ENCODE measurements around the gene ERMARD.

Gene ERMARD

DNA sequence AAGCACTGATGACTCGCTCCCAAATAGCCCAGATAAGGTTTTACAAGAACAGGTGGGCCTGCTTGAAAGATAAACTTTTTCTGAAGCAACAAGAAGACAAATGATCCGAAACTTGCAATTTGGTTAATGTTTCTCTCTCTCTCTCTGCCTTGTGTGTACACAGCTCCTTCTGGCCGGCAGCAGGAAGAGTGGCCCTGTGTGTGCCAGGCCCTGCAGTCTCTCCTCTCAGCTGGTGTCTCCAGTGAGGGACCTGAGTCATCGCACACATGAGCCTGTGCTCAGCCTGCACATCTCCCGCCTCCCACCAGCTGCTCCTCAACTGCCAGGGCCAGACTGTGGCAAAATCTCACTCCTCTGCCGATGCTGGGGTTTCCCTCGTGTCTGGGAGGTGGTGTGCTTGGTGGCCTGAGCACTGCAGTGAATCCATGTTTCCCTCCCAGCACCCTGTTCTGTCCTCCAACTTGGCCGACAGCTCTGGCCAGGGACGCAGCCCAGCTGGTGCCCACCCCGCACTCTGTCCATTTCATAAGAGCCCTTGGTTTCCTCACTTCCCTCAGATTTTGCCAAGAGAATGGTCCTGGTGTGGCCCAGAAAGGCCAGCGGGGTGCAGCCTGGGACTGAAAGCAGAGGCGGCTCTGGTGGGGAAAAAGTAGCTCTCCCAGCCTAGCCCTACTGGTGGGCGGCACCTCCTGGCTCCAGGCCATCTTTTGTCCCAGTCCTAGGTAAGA lies 49.4 kb downstream of the ERMARD start:
- peak; percentile 39 for DNase-seq (ENCODE audit: low read depth)
- no peak overlapping the region for H3K4me3 ChIP-seq (ENCODE audit: low read depth, low read length)
- TF ChIP-seq, protein P1, sequence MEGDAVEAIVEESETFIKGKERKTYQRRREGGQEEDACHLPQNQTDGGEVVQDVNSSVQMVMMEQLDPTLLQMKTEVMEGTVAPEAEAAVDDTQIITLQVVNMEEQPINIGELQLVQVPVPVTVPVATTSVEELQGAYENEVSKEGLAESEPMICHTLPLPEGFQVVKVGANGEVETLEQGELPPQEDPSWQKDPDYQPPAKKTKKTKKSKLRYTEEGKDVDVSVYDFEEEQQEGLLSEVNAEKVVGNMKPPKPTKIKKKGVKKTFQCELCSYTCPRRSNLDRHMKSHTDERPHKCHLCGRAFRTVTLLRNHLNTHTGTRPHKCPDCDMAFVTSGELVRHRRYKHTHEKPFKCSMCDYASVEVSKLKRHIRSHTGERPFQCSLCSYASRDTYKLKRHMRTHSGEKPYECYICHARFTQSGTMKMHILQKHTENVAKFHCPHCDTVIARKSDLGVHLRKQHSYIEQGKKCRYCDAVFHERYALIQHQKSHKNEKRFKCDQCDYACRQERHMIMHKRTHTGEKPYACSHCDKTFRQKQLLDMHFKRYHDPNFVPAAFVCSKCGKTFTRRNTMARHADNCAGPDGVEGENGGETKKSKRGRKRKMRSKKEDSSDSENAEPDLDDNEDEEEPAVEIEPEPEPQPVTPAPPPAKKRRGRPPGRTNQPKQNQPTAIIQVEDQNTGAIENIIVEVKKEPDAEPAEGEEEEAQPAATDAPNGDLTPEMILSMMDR (IDR thresholded peaks at IDR 0.05; ENCODE audit: control insufficient read depth, extremely low read depth, insufficient read depth) = no peak

DNA sequence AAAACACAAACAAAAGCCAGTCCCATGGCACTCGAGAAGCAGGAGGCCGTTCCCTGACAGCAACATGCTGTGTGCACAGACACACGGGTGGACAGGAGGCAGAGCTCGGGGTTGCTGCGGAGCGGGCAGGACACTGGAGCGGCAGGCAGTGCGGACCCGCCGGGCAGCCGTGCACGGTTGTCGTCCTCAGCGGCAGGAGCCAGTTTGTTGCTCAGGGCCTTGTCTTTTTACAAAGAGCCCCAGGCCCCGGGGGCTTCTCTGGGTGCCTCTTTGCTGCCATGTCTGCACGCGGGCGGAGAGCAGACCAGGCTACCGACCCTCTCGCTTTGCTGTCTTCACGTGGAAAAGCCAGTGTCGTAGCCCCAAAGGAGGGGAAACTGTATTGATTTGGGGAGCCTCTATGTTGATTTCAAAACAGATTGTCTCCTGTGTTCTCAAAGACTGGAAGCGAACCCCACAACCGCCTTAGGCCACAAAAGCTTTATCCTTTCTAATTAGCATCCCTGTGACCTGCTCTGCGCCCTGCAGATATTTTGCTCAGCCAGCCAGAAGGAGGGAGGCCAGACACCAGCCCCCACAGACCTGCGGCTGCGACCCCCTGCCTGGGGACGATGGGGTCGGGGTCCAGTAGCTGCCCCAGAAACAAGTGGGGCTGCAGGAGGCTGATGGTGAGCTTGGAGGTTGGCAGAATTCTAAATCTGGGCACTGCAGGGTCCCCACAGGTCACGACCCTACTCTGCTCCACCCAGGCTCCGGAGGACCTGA lies 50.2 kb downstream of the ERMARD start:
- DNase-seq (ENCODE audit: low read depth) = no peak
- TF ChIP-seq, protein P1 (IDR thresholded peaks at IDR 0.05; ENCODE audit: control insufficient read depth, extremely low read depth, insufficient read depth) = no peak

DNA sequence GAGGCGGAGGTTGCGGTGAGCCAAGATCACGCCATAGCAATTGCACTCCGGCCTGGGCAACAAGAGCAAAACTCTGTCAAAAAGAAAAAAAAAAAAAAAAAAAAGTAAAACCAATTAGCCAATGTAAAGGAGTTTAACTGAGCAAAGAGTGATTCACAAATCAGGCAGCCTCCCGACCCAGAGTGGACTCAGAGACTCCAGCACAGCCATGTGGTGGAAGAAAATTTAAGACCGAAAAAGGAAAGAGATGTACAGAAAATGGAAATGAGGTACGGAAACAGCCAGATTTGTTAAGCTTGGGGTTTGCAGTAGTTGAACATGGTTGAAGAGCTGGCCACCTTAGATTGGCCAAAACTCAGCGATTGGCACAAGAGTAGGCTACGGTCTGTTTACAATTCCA lies 51.4 kb downstream of the ERMARD start:
- no peak overlapping the region for H3K4me3 ChIP-seq (ENCODE audit: low read depth, low read length)
- TF ChIP-seq, protein P1 (IDR thresholded peaks at IDR 0.05; ENCODE audit: control insufficient read depth, extremely low read depth, insufficient read depth) = no peak
- no peak for DNase-seq (ENCODE audit: low read depth)

More for the DNA sequence above, 50.2 kb downstream of the ERMARD start:
- no peak overlapping the region for H3K4me3 ChIP-seq (ENCODE audit: low read depth, low read length)

DNA sequence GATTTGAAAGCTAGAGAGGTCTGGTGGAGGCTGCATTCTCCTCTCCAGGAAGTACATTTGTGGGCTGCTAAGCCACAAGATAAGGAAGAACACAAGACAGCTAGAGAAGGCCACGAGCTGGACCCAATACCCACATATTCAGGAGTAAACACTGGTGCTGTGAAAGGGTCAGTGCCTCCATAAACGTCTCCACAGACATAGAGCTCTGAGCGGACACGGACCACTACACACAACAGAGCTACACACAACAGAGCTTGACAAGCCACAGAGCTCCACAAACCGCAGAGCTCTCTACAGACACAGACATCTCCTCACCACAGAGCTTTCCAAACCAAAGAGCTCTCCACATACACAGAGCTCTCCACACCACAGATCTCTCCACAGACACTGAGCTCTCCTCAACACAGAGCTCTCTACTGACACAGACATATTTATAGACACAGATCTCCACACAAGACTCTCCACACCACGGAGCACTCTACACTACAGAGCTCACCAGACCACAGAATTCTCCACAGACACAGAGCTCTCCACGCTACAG lies 51.9 kb downstream of the ERMARD start:
- no peak overlapping the region for H3K4me3 ChIP-seq (ENCODE audit: low read depth, low read length)
- no peak for DNase-seq (ENCODE audit: low read depth)
- TF ChIP-seq, protein P1 (IDR thresholded peaks at IDR 0.05; ENCODE audit: control insufficient read depth, extremely low read depth, insufficient read depth) = no peak

DNA sequence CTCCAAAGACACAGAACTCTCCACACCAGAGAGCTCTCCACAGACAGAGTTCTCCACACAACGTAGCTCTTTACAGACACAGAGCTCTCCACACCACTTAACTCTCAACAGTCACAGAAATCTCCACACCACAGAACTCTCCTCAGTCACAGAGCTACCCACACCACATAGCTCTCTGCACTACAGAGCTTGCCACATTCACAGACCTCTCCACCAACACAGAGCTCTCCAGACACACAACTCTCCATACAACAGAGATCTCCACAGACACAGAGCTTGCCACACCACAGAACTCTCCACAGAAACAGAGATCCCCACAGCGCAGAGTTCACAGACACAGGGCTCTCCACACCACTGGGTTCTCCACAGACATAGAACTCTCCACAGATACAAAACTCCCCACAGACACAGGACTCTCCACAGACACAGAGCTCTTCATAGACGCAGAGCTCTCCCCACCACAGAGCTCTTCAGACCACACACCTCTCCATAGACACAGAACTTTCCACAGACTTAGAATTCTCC lies 52.5 kb downstream of the ERMARD start:
- TF ChIP-seq, protein P1 (IDR thresholded peaks at IDR 0.05; ENCODE audit: control insufficient read depth, extremely low read depth, insufficient read depth) = no peak
- no peak overlapping the region for H3K4me3 ChIP-seq (ENCODE audit: low read depth, low read length)
- DNase-seq (ENCODE audit: low read depth) = no peak

DNA sequence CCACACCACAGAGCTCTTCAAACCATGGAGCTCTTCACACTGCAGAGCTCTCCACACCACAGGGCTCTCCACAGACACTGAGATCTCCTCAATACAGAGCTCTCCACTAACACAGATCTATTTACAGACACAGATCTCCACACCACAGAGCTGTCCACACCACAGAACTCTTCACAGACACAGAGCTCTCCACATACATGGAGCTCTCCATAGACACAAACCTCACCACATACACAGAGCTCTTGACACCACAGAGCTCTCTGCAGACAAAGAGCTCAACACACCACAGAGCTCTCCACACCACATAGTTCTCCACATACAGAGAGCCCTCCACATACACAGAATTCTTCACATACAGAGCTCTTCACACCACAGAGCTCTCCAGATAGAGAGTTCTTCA lies 53.0 kb downstream of the ERMARD start:
- no peak overlapping the region for H3K4me3 ChIP-seq (ENCODE audit: low read depth, low read length)
- no peak for DNase-seq (ENCODE audit: low read depth)
- TF ChIP-seq, protein P1 (IDR thresholded peaks at IDR 0.05; ENCODE audit: control insufficient read depth, extremely low read depth, insufficient read depth) = no peak
